Fibroblast of skin of back (primary cell): ENCODE data around the gene KIF16B.

Experiments
- DNase-seq: peaks from one replicate; pipeline ENCODE4 v3.0.0-alpha.2; 2013

The KIF16B gene

GRCh38 chr20:16432466-16433292 lies 140.6 kb downstream of the KIF16B start:
- DNase-seq: no peak

GRCh38 chr20:16428112-16428511 lies 145.1 kb downstream of the KIF16B start:
- DNase-seq: no peak

- no peak for DNase-seq
These were observed 145.7 kb downstream of the KIF16B start for GRCh38 chr20:16427571-16427970.

- DNase-seq: no peak
These were observed 148.5 kb downstream of the KIF16B start for GRCh38 chr20:16424780-16425179.

- DNase-seq: peak; percentile 39
These were observed 149.7 kb downstream of the KIF16B start for GRCh38 chr20:16423311-16424212.

- DNase-seq: no peak
These were observed 154.0 kb downstream of the KIF16B start for GRCh38 chr20:16419138-16419715.

- no peak for DNase-seq
These were observed 154.6 kb downstream of the KIF16B start for GRCh38 chr20:16418616-16419015.

- no peak for DNase-seq
These were observed 156.2 kb downstream of the KIF16B start for GRCh38 chr20:16417001-16417400.

GRCh38 chr20:16415071-16416053 lies 157.9 kb downstream of the KIF16B start:
- no peak for DNase-seq

- no peak for DNase-seq
These were observed 160.3 kb downstream of the KIF16B start for GRCh38 chr20:16412906-16413305.

- DNase-seq: no peak
These were observed 161.9 kb downstream of the KIF16B start for GRCh38 chr20:16411361-16411760.

GRCh38 chr20:16410626-16411025 lies 162.6 kb downstream of the KIF16B start:
- DNase-seq: no peak

GRCh38 chr20:16408981-16409380 lies 164.3 kb downstream of the KIF16B start:
- no peak for DNase-seq

- DNase-seq: peak; percentile 2
These were observed 165.8 kb downstream of the KIF16B start for GRCh38 chr20:16407251-16408067.

- DNase-seq: no peak
These were observed 168.0 kb downstream of the KIF16B start for GRCh38 chr20:16405254-16405653.

- no peak for DNase-seq
These were observed 168.6 kb downstream of the KIF16B start for GRCh38 chr20:16404640-16405039.

- no peak for DNase-seq
These were observed 169.1 kb downstream of the KIF16B start for GRCh38 chr20:16404171-16404570.

- DNase-seq: no peak
These were observed 173.0 kb downstream of the KIF16B start for GRCh38 chr20:16400234-16400633.

- no peak for DNase-seq
These were observed 173.4 kb downstream of the KIF16B start for GRCh38 chr20:16399801-16400200.

GRCh38 chr20:16397086-16397485 lies 176.2 kb downstream of the KIF16B start:
- DNase-seq: peak; percentile 2

GRCh38 chr20:16395366-16395765 lies 177.9 kb downstream of the KIF16B start:
- DNase-seq: no peak
